Hematopoietic multipotent progenitor cell treated with erythropoietin and hydrocortisone succinate and interleukin-3 and kit ligand, for 15 days (in vitro differentiated cells): ENCODE data around the gene FTCD.
"Not testable (repeated sequence)": the region's sequence is repeated elsewhere in the genome, so short reads cannot be mapped to it uniquely, and the experiment has no call there.

Experiments
- DNase-seq: peaks from one replicate; pipeline ENCODE4 v3.0.0-alpha.2; 2015; ENCODE audit warnings: low spot score

Gene FTCD

GRCh38 chr21:46155514-46156377 is at the start of gene FTCD:
Gene FTCD, minus strand, starts transcription at chr21:46155579. Its CDS starts 56 bp downstream, at chr21:46155523.
- no peak for DNase-seq

DNA sequence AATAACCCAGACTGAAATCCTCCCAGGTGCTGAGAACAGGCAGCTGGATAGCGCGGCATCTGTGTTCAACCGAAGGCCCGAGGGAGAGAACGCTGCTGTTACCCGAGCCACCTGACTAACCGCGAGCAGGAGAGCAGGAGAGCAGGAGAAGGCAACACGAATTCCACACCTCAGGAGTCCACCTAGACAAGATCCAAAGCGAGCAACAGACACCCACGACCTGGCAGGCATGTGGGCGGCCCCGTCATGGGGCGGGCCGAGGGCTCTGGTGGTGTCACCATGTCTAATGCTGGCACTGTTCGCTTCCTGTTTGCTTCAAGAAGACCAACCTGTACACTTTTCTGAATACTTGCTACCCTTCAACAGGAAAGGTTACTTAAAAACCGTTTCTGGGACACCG is 49.8 kb upstream of the FTCD start:
- DNase-seq = no peak

DNA sequence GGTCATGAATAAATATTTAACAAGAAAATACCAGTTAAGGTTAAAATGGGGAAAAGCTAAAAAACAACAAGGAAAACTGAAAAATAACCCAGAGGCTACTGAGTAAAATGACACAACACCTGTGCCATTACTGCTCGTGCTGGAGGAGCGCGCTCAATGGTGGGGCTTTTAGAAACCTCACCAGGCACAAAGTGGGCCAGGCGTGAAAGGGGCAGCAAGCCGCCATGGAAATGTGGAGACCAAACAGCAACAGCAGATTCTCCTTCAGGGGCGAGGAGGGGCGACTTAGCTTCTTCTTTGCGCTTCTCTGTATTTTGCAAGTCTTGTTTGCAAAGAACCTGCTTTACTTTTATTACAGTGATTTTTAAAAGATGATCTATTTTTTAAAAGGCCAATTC is 47.8 kb upstream of the FTCD start:
- DNase-seq = no peak

DNA sequence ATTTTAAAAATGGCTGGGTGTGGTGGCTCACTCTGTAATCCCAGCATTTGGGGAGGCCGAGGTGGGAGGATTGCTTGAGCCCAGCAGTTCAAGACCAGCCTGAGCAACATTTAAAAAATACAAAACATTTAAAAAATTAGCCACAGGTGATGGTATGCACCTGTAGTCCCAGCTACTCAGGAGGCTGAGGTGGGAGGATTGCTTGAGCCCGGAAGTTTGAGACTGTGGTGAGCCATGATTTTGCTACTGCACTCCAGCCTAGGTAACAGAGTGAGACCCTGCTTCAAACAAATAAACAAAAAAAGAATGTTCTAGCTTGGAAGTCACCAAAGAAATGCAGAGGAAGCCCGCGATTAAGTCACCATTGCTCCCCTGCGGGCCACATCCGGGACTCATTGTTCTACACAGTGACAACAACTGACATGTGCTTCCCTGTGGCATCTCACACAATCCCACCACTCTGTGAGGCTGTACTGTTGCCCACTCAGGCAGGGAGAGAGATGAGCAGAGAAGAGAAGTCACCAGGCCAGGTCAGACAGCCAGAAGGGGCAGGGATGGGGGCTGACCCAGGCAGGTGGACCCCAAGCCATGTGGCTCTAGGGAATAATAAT is 47.3 kb upstream of the FTCD start:
- DNase-seq = no peak

GRCh38 chr21:46200877-46201803 is 45.8 kb upstream of the FTCD start:
- not testable (repeated sequence) for DNase-seq

GRCh38 chr21:46199436-46200373 is 44.3 kb upstream of the FTCD start:
- peak; percentile 48 for DNase-seq

GRCh38 chr21:46196733-46197132 is 41.4 kb upstream of the FTCD start:
- no peak for DNase-seq

DNA sequence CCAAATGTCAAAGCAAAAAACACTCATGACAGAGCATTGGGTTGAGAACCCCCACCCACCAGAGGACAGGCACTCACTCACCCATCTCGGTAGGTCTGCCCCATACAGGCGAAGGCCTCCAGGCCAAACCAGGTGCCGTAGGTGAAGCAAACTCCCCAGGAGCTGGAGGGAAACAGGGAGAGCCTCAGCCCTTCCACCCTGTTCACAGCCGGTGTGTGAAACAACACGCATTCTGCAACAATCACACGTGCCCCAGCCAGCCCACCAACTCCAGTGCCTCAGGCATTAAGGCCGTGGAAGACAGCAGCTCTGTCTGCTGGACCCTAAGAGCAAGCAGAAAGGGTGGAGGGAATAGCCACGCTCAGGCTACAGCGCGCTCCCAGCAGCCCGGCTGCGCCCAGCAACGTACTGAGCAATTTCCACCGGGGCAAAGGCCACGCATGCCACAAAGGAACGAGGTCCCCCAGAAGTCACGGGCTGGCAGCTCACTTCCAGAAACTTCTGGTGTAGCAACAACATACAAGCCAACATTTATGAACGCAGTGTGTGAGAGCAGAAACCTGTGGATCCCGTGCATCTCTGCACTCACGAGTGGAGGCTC is 40.3 kb upstream of the FTCD start:
- no peak for DNase-seq

GRCh38 chr21:46194374-46195334 is 39.3 kb upstream of the FTCD start:
- DNase-seq = no peak

- DNase-seq = no peak
Observed at GRCh38 chr21:46193829-46194373, 38.5 kb upstream of the FTCD start.

GRCh38 chr21:46191686-46192575 is 36.6 kb upstream of the FTCD start:
- DNase-seq = no peak

GRCh38 chr21:46191257-46191685 is 35.9 kb upstream of the FTCD start:
- no peak for DNase-seq

GRCh38 chr21:46190491-46191131 is 35.2 kb upstream of the FTCD start:
- DNase-seq = no peak

- DNase-seq = no peak
Observed at GRCh38 chr21:46189959-46190490, 34.6 kb upstream of the FTCD start.

DNA sequence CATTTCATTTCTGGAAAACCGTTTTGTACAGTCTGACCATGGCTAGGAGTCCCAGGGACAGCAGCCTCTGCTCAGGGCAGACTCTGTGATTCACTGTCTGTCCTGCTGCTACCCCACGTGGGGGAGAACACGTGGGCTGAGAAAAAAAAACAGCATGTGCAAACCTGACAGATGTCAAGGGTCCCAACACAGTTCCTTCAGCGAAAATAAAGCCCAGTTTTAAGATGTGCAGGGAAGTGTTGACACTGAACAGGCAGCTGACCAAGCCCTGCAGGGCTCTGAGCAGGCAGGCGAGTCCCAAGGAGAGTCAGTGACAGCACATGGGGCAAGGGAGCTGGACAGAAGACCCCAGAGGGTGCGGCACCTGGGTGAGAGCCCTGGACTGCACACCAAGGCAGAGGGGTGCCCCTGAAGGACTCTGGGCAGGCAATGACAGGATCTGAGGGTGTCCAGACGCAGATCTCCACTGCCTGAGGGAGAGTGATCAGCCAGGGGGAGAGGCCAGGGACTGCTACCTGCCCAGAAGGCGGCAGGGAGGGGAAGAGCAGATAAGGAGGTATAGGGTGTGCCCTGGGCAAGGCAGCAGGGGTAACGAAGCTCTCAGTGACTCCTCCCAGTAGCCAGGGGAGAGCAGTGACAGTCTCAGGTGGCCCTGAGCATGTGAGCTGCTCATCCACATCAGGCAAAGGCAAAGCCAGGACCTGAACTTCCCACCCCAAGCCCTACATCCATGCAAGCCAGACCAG is 34.0 kb upstream of the FTCD start:
- no peak for DNase-seq
